ENCODE data around the gene ZNF524. TPM values are rescaled to one million over a fixed set of nuclear protein-coding genes. Genes with fewer than 3 reads are reported as not detected.

ZNF524 gene
- total RNA-seq, 4 donors from 2014 or later, result 30.3 to 45.2 (median 44.4) TPM

DNA sequence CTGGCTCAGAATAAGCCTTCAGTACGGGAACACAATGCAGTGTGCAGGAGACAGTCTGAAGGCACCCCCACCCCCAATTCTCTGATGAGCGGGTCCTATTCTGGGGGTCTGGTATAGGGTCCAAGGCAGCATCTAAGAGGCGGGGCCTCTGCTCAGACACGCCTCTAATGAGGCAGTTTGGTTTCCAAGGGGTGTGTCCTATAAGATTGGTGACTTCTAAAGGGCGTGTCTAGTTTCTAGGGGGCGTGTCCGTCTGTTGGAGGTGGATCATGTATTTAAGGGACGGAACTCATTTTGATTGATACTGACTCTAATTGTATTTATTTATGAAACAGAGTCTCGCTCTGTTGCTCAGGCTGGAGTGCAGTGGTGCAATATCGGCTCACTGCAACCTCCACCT is 9.5 kb upstream of the ZNF524 start:
- no peak for TF ChIP-seq POLR2A (IDR thresholded peaks at IDR 0.05)
- TF ChIP-seq, protein P1, sequence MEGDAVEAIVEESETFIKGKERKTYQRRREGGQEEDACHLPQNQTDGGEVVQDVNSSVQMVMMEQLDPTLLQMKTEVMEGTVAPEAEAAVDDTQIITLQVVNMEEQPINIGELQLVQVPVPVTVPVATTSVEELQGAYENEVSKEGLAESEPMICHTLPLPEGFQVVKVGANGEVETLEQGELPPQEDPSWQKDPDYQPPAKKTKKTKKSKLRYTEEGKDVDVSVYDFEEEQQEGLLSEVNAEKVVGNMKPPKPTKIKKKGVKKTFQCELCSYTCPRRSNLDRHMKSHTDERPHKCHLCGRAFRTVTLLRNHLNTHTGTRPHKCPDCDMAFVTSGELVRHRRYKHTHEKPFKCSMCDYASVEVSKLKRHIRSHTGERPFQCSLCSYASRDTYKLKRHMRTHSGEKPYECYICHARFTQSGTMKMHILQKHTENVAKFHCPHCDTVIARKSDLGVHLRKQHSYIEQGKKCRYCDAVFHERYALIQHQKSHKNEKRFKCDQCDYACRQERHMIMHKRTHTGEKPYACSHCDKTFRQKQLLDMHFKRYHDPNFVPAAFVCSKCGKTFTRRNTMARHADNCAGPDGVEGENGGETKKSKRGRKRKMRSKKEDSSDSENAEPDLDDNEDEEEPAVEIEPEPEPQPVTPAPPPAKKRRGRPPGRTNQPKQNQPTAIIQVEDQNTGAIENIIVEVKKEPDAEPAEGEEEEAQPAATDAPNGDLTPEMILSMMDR (IDR thresholded peaks at IDR 0.05), result no peak
- Histone ChIP-seq H3K27me3 (no peaks in the 10 kb centered on the region), H3K9me3 (no peaks in the 10 kb centered on the region), H3K4me3 (no peak overlapping the region), H3K27ac (no peak overlapping the region), H3K36me3 (peaks cover 0 to 18% (median 0%) of the 10 kb centered on the region in 3 donors), H3K4me1 (peaks cover 0 to 21% (median 12%) of the 10 kb centered on the region in 4 donors)
- no peak for DNase-seq

DNA sequence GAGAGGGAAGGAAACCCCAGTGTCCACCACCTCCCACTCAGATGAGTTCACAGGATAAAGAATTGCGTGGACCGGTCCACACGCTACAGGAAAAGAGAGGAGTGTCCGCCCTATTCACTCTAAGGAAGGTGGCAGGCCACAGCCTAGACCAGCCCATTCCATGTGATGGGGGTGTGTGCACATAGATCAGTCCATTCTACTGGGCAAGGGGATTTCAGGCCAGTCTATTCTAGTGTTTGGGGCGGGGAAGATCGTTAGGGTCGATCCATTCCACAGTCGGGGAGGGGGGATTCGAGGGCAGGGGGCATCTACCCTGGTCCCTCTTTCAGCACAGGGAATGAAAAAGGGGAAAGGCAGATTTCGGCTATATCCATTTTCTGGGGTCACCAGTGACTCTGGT is 8.5 kb upstream of the ZNF524 start:
- Histone ChIP-seq H3K4me1 (peaks cover 0 to 13% (median 6%) of the 10 kb centered on the region in 4 donors), H3K27me3 (no peaks in the 10 kb centered on the region), H3K36me3 (peaks cover 0 to 27% (median 0%) of the 10 kb centered on the region in 3 donors), H3K27ac (no peak overlapping the region), H3K4me3 (no peak overlapping the region), H3K9me3 (no peaks in the 10 kb centered on the region)
- no peak for TF ChIP-seq POLR2A (IDR thresholded peaks at IDR 0.05)
- TF ChIP-seq, protein P1 (IDR thresholded peaks at IDR 0.05), result no peak
- DNase-seq, result no peak

DNA sequence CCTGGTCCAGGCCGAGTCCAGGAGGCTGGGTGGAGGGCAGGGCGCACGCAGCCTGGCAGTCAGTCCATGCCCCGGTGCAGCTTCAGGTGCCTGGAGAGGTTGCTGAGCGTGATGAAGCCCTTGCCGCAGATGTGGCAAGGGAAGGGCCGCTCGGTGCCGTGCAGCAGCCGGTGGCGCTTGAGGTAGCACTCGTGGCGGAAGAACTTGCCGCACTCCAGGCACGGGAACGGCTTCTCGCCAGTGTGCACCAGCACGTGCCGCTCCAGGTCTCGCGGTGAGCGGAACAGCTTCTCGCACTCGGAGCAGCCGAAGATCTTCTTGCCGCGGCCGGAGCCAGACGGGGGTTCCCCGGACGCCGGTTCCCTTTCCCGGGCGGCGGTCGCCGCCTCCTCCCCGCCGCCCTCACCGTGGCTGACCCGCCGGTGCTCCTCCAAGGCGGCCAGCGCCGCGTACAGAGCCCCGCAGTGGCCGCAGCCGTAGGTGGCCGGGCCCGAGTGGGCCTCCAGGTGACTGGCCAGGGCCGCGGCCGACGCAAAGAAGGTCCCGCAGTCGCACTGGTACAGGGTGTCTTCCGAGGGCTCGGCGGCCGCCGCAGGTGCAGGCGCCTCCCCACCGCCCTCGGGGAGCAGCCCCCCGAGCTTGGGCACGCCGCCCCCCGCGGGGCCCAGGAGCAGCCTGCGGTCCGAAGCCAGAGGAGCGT is 7.5 kb upstream of the ZNF524 start:
- no peak for DNase-seq
- Histone ChIP-seq H3K4me3 (no peak overlapping the region), H3K27me3 (no peaks in the 10 kb centered on the region), H3K9me3 (no peaks in the 10 kb centered on the region), H3K36me3 (peaks cover 0 to 37% (median 0%) of the 10 kb centered on the region in 3 donors), H3K27ac (no peak overlapping the region), H3K4me1 (peaks cover 0 to 4% (median 0%) of the 10 kb centered on the region in 4 donors)
- no peak for TF ChIP-seq POLR2A (IDR thresholded peaks at IDR 0.05)
- TF ChIP-seq, protein P1 (IDR thresholded peaks at IDR 0.05), result no peak

DNA sequence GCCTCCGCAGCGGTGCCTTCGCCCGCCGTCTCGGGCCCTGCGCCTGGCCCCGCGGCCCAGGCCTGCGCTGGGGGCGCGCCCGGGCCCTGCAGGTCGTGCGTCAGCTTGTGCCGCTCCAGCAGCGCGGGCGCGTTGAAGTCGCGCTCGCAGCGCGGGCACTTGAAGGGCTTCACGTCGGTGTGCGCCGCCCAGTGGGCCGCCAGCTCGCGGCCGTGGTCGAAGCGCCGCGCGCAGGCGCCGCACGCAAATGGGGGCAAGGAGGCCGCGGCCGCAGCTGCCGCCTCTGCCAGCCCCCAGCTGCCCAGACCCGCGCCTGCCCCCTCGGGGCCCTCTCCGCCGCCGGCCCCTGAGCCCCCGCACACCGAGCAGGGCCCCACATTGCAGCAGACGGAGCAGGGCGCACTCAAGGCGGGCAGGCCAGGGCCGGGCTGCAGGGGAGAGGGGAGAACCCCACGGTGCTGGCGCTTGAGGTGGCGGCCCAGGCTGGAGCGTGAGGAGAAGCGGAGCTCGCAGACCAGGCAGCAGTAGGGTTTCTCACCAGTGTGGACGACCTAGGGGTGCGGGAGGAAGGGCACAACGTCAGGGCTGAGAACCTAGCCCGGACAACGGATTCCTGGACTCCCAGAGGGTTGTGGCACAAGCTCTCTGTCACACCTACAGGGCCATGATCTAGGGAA is 6.9 kb upstream of the ZNF524 start:
- no peaks in the 10 kb centered on the region for H3K9me3 ChIP-seq
- DNase-seq, result no peak
- H3K27me3 ChIP-seq, result no peaks in the 10 kb centered on the region
- H3K27ac ChIP-seq, result no peak overlapping the region
- no peaks in the 10 kb centered on the region for H3K4me1 ChIP-seq
- TF ChIP-seq POLR2A (IDR thresholded peaks at IDR 0.05), result no peak
- TF ChIP-seq, protein P1 (IDR thresholded peaks at IDR 0.05), result no peak
- H3K4me3 ChIP-seq, result no peak overlapping the region
- H3K36me3 ChIP-seq, result peaks cover 0 to 39% (median 0%) of the 10 kb centered on the region in 3 donors

DNA sequence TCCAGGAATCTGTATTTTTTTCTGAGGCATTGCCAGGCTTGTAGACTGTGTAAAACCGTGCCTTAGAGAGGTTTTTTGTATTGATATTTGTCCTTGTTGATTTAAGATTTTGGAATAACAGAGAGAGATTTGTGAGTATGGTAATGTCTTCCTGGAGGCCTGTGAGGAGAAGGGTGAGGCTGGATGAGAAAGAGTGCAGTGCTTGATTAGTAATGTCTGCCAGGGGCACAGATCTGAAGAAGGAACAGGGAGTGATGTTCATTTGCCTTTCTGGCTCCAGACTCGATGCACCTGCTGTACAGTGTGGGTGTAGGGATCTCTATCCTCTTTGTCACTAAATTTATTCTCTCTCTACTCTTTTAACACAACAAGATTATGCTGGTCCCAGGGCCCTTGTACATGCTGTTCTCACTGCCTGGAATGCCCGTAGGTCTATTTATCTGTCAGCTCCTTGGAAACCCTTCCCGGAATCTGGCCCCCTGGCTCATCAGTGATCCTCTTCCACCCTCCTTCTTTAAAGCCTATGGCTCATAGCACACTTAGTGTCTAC is 5.0 kb upstream of the ZNF524 start:
- Histone ChIP-seq H3K27ac (no peak overlapping the region), H3K36me3 (peaks cover 0 to 39% (median 0%) of the 10 kb centered on the region in 3 donors), H3K4me3 (no peak overlapping the region), H3K9me3 (no peaks in the 10 kb centered on the region), H3K27me3 (no peaks in the 10 kb centered on the region), H3K4me1 (no peaks in the 10 kb centered on the region)
- no peak for DNase-seq
- TF ChIP-seq, protein P1 (IDR thresholded peaks at IDR 0.05), result no peak
- no peak for TF ChIP-seq POLR2A (IDR thresholded peaks at IDR 0.05)
